ENCODE measurements around the gene LUC7L2. TPM values are rescaled to one million over a fixed set of nuclear protein-coding genes. Genes with fewer than 3 reads are reported as not detected.
A peak's percentile ranks its signal among the peaks of the same experiment; 100 is the strongest.

Gene LUC7L2
- total RNA-seq, 6 donors from 2014 or later: 57.0 to 133 (median 91.8) TPM

GRCh38 chr7:139362981-139363380 is 3.3 kb downstream of the LUC7L2 start:
- H3K4me3 ChIP-seq: no peak overlapping the region
- no peak for TF ChIP-seq POLR2AphosphoS5 (IDR thresholded peaks at IDR 0.05)
- no peak for TF ChIP-seq EP300 (IDR thresholded peaks at IDR 0.05)
- no peak for TF ChIP-seq POLR2A (IDR thresholded peaks at IDR 0.05)
- TF ChIP-seq CTCF (IDR thresholded peaks at IDR 0.05): no peak
- H3K9me3 ChIP-seq: no peaks in the 10 kb centered on the region
- peaks cover 0 to 10% (median 0%) of the 10 kb centered on the region in 4 donors for H3K36me3 ChIP-seq
- WGBS, 2 donors: 87 to 91% methylated on average over 6 of the region's 6 CpGs
- no peak for DNase-seq
- no peaks in the 10 kb centered on the region for H3K27me3 ChIP-seq
- H3K27ac ChIP-seq: no peak overlapping the region
- H3K4me1 ChIP-seq: peaks cover 19 to 57% (median 39%) of the 10 kb centered on the region in 4 donors
- ATAC-seq (ENCODE audit: low FRiP score in 2 of 2): no peak

GRCh38 chr7:139365336-139365735 is 5.6 kb downstream of the LUC7L2 start:
- Histone ChIP-seq H3K27ac (no peak overlapping the region), H3K9me3 (no peaks in the 10 kb centered on the region), H3K36me3 (peaks cover 0 to 10% (median 0%) of the 10 kb centered on the region in 4 donors), H3K4me1 (peaks cover 35 to 74% (median 56%) of the 10 kb centered on the region in 4 donors), H3K27me3 (no peaks in the 10 kb centered on the region), H3K4me3 (no peak overlapping the region)
- 73 to 77% methylated on average over 2 of the region's 2 CpGs for WGBS, 2 donors
- DNase-seq (no peak), ATAC-seq (ENCODE audit: low FRiP score in 2 of 2) (no peak)
- TF ChIP-seq POLR2AphosphoS5 (IDR thresholded peaks at IDR 0.05) (no peak), EP300 (IDR thresholded peaks at IDR 0.05) (no peak), CTCF (IDR thresholded peaks at IDR 0.05) (no peak), POLR2A (IDR thresholded peaks at IDR 0.05) (no peak)

GRCh38 chr7:139366400-139366799 is 6.7 kb downstream of the LUC7L2 start:
- Histone ChIP-seq H3K36me3 (peaks cover 0 to 10% (median 0%) of the 10 kb centered on the region in 4 donors), H3K27ac (no peak overlapping the region), H3K27me3 (no peaks in the 10 kb centered on the region), H3K9me3 (no peaks in the 10 kb centered on the region), H3K4me3 (no peak overlapping the region), H3K4me1 (peaks cover 39 to 77% (median 61%) of the 10 kb centered on the region in 4 donors)
- DNase-seq (no peak), ATAC-seq (ENCODE audit: low FRiP score in 2 of 2) (no peak)
- TF ChIP-seq EP300 (IDR thresholded peaks at IDR 0.05) (no peak), POLR2A (IDR thresholded peaks at IDR 0.05) (no peak), CTCF (IDR thresholded peaks at IDR 0.05) (no peak), POLR2AphosphoS5 (IDR thresholded peaks at IDR 0.05) (no peak)
- 96 to 97% methylated on average over 6 of the region's 6 CpGs for WGBS, 2 donors

GRCh38 chr7:139367438-139368155 is 7.9 kb downstream of the LUC7L2 start:
- TF ChIP-seq POLR2A (IDR thresholded peaks at IDR 0.05) (no peak), EP300 (IDR thresholded peaks at IDR 0.05) (no peak), POLR2AphosphoS5 (IDR thresholded peaks at IDR 0.05) (no peak), CTCF (IDR thresholded peaks at IDR 0.05) (no peak)
- H3K4me3 ChIP-seq: peak overlapping the region in 1 of 4 donors; percentile 17
- DNase-seq (no peak), ATAC-seq (ENCODE audit: low FRiP score in 2 of 2) (no peak)
- peaks cover 0 to 10% (median 0%) of the 10 kb centered on the region in 4 donors for H3K36me3 ChIP-seq
- whole genome bisulfite sequencing, 2 donors: 63 to 74% methylated on average over 6 of the region's 6 CpGs
- H3K27me3 ChIP-seq: no peaks in the 10 kb centered on the region
- H3K4me1 ChIP-seq: peaks cover 29 to 66% (median 49%) of the 10 kb centered on the region in 4 donors
- peak overlapping the region in 2 of 4 donors; percentile 44 to 51 for H3K27ac ChIP-seq
- no peaks in the 10 kb centered on the region for H3K9me3 ChIP-seq
